HepG2 (cell line): ENCODE results near the gene CCT8. TPM values are rescaled to one million over a fixed set of nuclear protein-coding genes. Genes with fewer than 3 reads are reported as not detected.

ENCODE experiments used
- ATAC-seq: fragments of 200-7000 bp; cut with Tn5 transposase; 3 replicates; pipeline ENCODE4 v1.9.1; 2020; ENCODE audit warnings: mild to moderate bottlenecking, moderate library complexity
- BruUV-seq: library from RNA; stranded (reverse); fragments of 400-500 nt; replicated peaks from 2 replicates; lab custom pipeline; 2021; lab: Mats Ljungman, UMichigan
- CTCF ChIA-PET: fragments of 300-600 bp; formaldehyde crosslinking; extraction: SDS; loops from one replicate; lab custom pipeline; 2021; ENCODE audit warnings: low total read pairs, inconsistent platforms, low intra/inter-chr PET ratio; lab: Yijun Ruan, JAX
- POLR2A ChIA-PET: fragments of 350-600 bp; sonication (Branson Sonifier 250); formaldehyde crosslinking; loops from one replicate; lab custom pipeline; 2020; ENCODE audit warnings: antibody characterized with exemption, inconsistent platforms; lab: Yijun Ruan, JAX
- DNase-seq: peaks from one replicate; pipeline ENCODE4 v3.0.0-alpha.2; 2015; ENCODE audit warnings: low spot score
- FAIRE-seq: peaks from 3 replicates; lab custom pipeline; 2011; peaks lifted over from hg19 to GRCh38; lab: Jason Lieb, UNC
- H2AFZ ChIP-seq: one replicate; pipeline ENCODE4 v1.6.1; 2011; ENCODE audit warnings: low read length, inconsistent platforms
- H3K27ac ChIP-seq: fragments of 300-600 bp; 3 replicates; pipeline ENCODE4 v1.8.0; 2011; ENCODE audit warnings: mixed run types, mild to moderate bottlenecking, mixed read lengths, low read length, inconsistent platforms; ENCODE audit not compliant: insufficient read depth; ENCODE audit errors: extremely low read length
- H3K27me3 ChIP-seq, 2 experiments: fragments of 200-600 bp in 1 of 2; 2 replicates in 1 of 2; 3 replicates in 1 of 2; pipeline versions ENCODE4 v1.6.0 to v1.8.0; 2011; ENCODE audit warnings: low read length in 2 of 2, mild to moderate bottlenecking in 2 of 2, moderate library complexity in 2 of 2, inconsistent platforms in 1 of 2; ENCODE audit not compliant: insufficient read depth in 2 of 2, control insufficient read depth in 1 of 2
- H3K36me3 ChIP-seq, 2 experiments: fragments of 200-600 bp in 1 of 2; replicated peaks in 1 of 2; 2 replicates in 1 of 2; 3 replicates in 1 of 2; pipeline versions ENCODE4 v1.5.1 to v1.8.0; 2011; ENCODE audit warnings: low read length in 2 of 2, inconsistent platforms in 1 of 2; ENCODE audit not compliant: insufficient read depth in 2 of 2, control insufficient read depth in 1 of 2
- H3K4me1 ChIP-seq: 2 replicates; pipeline ENCODE4 v1.5.1; 2012; ENCODE audit warnings: low read length, inconsistent platforms; ENCODE audit not compliant: insufficient read depth
- H3K4me2 ChIP-seq: 2 replicates; pipeline ENCODE4 v1.6.0; 2011; ENCODE audit warnings: low read depth, low read length, inconsistent platforms
- H3K4me3 ChIP-seq, 3 experiments: fragments of 200-600 bp in 1 of 3; sonication (generic), shearing (Covaris generic) in 1 of 3; replicated peaks in 1 of 3; 2 replicates each; pipeline ENCODE4 v1.5.1; 2011 to 2016; ENCODE audit warnings: low read length in 3 of 3, inconsistent platforms in 2 of 3, low read depth in 2 of 3, mild to moderate bottlenecking in 2 of 3, control low read depth in 1 of 3, mixed read lengths in 1 of 3; ENCODE audit not compliant: insufficient read depth in 1 of 3
- H3K79me2 ChIP-seq: one replicate; pipeline ENCODE4 v1.6.1; 2011; ENCODE audit warnings: low read length, inconsistent platforms; ENCODE audit not compliant: insufficient read depth
- H3K9ac ChIP-seq: 2 replicates; pipeline ENCODE4 v1.6.0; 2011; ENCODE audit warnings: mild to moderate bottlenecking, low read depth, low read length, inconsistent platforms; ENCODE audit not compliant: insufficient read depth
- H3K9me3 ChIP-seq: 2 replicates; pipeline ENCODE4 v1.5.1; 2012; ENCODE audit warnings: mild to moderate bottlenecking, low read length
- H4K20me1 ChIP-seq: 2 replicates; pipeline ENCODE4 v1.6.0; 2011; ENCODE audit warnings: inconsistent platforms, mild to moderate bottlenecking, low read length, moderate library complexity; ENCODE audit not compliant: insufficient read depth
- CAMTA2 ChIP-seq: sonication (generic); formaldehyde crosslinking; IDR thresholded peaks from 2 replicates; pipeline ENCODE4 v1.4.0; 2020; ENCODE audit warnings: mild to moderate bottlenecking, missing genetic modification reagents, borderline replicate concordance
- ELF3 ChIP-seq: IDR thresholded peaks from 2 replicates; pipeline ENCODE4 v1.6.1; 2016; ENCODE audit warnings: missing genetic modification reagents, missing compliant biosample characterization
- HNRNPK ChIP-seq: fragments of 200-400 bp; formaldehyde crosslinking; IDR thresholded peaks from 2 replicates; pipeline ENCODE4 v1.6.1; 2018; ENCODE audit warnings: low read length, low read depth, moderate library complexity, mild to moderate bottlenecking; ENCODE audit not compliant: poor library complexity, severe bottlenecking
- MIXL1 ChIP-seq: IDR thresholded peaks from 2 replicates; pipeline ENCODE4 v1.6.1; 2016
- NFRKB ChIP-seq: fragments of 450-650 bp; IDR thresholded peaks from 2 replicates; pipeline ENCODE4 v1.6.1; 2017
- PHF8 ChIP-seq: sonication (generic); formaldehyde crosslinking; IDR thresholded peaks from 2 replicates; pipeline ENCODE4 v1.5.0; 2020; ENCODE audit warnings: missing genetic modification reagents
- RCOR2 ChIP-seq: IDR thresholded peaks from 2 replicates; pipeline ENCODE4 v1.6.1; 2016; ENCODE audit warnings: missing biosample characterization, missing genetic modification reagents
- THYN1 ChIP-seq: sonication (generic); formaldehyde crosslinking; IDR thresholded peaks from 2 replicates; pipeline ENCODE4 v1.8.1; 2023; ENCODE audit warnings: low read depth, mild to moderate bottlenecking, moderate library complexity, missing genetic modification reagents, borderline replicate concordance
- ZNF12 ChIP-seq: sonication (generic); formaldehyde crosslinking; IDR thresholded peaks from 2 replicates; pipeline ENCODE4 v1.5.0; 2020; ENCODE audit warnings: missing genetic modification reagents
- ZNF44 ChIP-seq: sonication (generic); formaldehyde crosslinking; IDR thresholded peaks from 2 replicates; pipeline ENCODE4 v1.5.1; 2020; ENCODE audit warnings: mild to moderate bottlenecking, missing genetic modification reagents
- ZNF766 ChIP-seq: sonication (generic); formaldehyde crosslinking; IDR thresholded peaks from 2 replicates; pipeline ENCODE4 v1.5.0; 2020; ENCODE audit warnings: missing genetic modification reagents, borderline replicate concordance
- whole genome bisulfite sequencing: methylation state at CpG from one replicate; pipeline ENCODE4 v1.1.6; 2017; ENCODE audit warnings: low lambda C conversion rate; 5-methylcytosine and 5-hydroxymethylcytosine counted together
- in situ Hi-C: cut with HindIII; loops from 2 replicates; pipeline ENCODE4 v1.10.0; 2017; ENCODE audit warnings: low pct_unique_long_range_greater_than_20kb; ENCODE audit not compliant: extremely low pct_ligation_motif_present
- intact Hi-C: fragments of 100-400 bp; cut with micrococcal nuclease; formaldehyde crosslinking; loops from one replicate; pipeline ENCODE4 v1.10.0; 2022; ENCODE audit not compliant: unreplicated experiment
- polyA plus RNA-seq, 8 experiments: library from polyadenylated mRNA; depleted of rRNA in 3 of 8; stranded (reverse) in 7 of 8; unstranded in 1 of 8; fragments of >200 nt; fragmentation: Illumina TruSeq in 4 of 8; extraction: Trizol in 4 of 8; gene quantifications; 2 replicates each; pipeline versions ENCODE4 v1.2.1 to v1.2.3, GENCODE V29; 2011 to 2016; ENCODE audit warnings: low read depth in 4 of 8, missing spikeins in 1 of 8, mixed read lengths in 1 of 8; ENCODE audit not compliant: insufficient read depth in 1 of 8
- total RNA-seq, 5 experiments: library from RNA; depleted of rRNA; stranded (reverse); fragments of >200 nt; fragmentation: Illumina TruSeq; extraction: Trizol; gene quantifications; 2 replicates each; pipeline ENCODE4 v1.2.3, GENCODE V29; 2016; ENCODE audit warnings: low read depth in 1 of 5
- TF ChIP-seq, protein P1 (sequence below): IDR thresholded peaks from 2 replicates; pipeline ENCODE4 v1.6.1; 2016
- TF ChIP-seq, protein P2 (sequence below): sonication (generic); formaldehyde crosslinking; IDR thresholded peaks from 2 replicates; pipeline ENCODE4 v1.4.0; 2020; ENCODE audit warnings: mild to moderate bottlenecking, missing genetic modification reagents
- TF ChIP-seq, protein P3 (sequence below): sonication (generic); formaldehyde crosslinking; IDR thresholded peaks from 2 replicates; pipeline ENCODE4 v1.5.1; 2020; ENCODE audit warnings: missing genetic modification reagents, mild to moderate bottlenecking, borderline replicate concordance
- TF ChIP-seq, protein P4 (sequence below): sonication (generic); formaldehyde crosslinking; IDR thresholded peaks from 2 replicates; pipeline ENCODE4 v1.4.0; 2020; ENCODE audit warnings: mild to moderate bottlenecking, missing genetic modification reagents, borderline replicate concordance
- TF ChIP-seq, protein P5 (sequence below): sonication (generic); formaldehyde crosslinking; IDR thresholded peaks from 2 replicates; pipeline ENCODE4 v1.5.0; 2020; ENCODE audit warnings: mild to moderate bottlenecking, missing genetic modification reagents, borderline replicate concordance

The CCT8 gene
- total and polyA plus RNA-seq, 2 of the 13 experiments (the other 11 are each of a cell fraction or from before 2014, with no cell fraction given): 127 to 325 TPM

DNA sequence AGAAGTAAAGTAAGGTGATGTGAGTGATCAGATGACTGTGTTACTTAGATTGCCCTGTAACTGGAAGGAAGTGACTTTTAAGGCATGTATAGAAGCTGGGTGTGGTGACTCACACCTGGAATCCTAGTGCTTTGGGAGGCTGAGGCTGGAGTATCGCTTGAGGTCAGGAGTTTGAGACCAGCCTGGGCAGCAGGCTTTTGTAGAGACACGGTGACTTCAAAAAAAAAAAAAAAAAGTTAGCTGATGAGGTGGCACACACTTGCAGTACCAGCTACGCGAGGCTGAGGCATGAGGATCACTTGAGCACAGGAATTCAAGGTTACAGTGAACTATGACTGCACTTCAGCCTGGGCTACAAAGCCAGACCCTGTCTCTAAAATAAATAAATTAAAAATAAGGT, 51.3 kb downstream of the CCT8 start:
- Histone ChIP-seq H3K4me1 (peaks cover 55% of the 10 kb centered on the region), H3K79me2 (peaks cover 45% of the 10 kb centered on the region), H3K27ac (peak overlapping the region; percentile 52), H3K27me3 (no peaks in the 10 kb centered on the region; a peak in 1 of 5 replicates), H3K9me3 (no peaks in the 10 kb centered on the region), H2AFZ (no peak overlapping the region), H4K20me1 (no peaks in the 10 kb centered on the region), H3K4me2 (no peak overlapping the region), H3K36me3 (no peaks in the 10 kb centered on the region), H3K9ac (no peak overlapping the region), H3K4me3 (no peak overlapping the region)
- POLR2A ChIA-PET: interaction anchor here (4.5 to 5.2 kb wide), 3 partner anchors 19 to 52 kb away, joined by 26 to 94 read pairs (median 50); partner anchors contain the start of genes CCT8 and LTN1
- no peak for ATAC-seq
- DNase-seq: peak; percentile 16
- in situ Hi-C loops (no loop called here), intact Hi-C loops (no loop called here)
- BruUV-seq: no TSS peak
- WGBS: 69% methylated on average over 4 of the region's 4 CpGs
- no peak for FAIRE-seq
- CTCF ChIA-PET: no interaction called here
- TF ChIP-seq, protein P1, sequence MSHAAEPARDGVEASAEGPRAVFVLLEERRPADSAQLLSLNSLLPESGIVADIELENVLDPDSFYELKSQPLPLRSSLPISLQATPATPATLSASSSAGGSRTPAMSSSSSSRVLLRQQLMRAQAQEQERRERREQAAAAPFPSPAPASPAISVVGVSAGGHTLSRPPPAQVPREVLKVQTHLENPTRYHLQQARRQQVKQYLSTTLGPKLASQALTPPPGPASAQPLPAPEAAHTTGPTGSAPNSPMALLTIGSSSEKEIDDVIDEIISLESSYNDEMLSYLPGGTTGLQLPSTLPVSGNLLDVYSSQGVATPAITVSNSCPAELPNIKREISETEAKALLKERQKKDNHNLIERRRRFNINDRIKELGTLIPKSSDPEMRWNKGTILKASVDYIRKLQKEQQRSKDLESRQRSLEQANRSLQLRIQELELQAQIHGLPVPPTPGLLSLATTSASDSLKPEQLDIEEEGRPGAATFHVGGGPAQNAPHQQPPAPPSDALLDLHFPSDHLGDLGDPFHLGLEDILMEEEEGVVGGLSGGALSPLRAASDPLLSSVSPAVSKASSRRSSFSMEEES (CRISPR knock-in tag): no peak
- TF ChIP-seq, protein P2, sequence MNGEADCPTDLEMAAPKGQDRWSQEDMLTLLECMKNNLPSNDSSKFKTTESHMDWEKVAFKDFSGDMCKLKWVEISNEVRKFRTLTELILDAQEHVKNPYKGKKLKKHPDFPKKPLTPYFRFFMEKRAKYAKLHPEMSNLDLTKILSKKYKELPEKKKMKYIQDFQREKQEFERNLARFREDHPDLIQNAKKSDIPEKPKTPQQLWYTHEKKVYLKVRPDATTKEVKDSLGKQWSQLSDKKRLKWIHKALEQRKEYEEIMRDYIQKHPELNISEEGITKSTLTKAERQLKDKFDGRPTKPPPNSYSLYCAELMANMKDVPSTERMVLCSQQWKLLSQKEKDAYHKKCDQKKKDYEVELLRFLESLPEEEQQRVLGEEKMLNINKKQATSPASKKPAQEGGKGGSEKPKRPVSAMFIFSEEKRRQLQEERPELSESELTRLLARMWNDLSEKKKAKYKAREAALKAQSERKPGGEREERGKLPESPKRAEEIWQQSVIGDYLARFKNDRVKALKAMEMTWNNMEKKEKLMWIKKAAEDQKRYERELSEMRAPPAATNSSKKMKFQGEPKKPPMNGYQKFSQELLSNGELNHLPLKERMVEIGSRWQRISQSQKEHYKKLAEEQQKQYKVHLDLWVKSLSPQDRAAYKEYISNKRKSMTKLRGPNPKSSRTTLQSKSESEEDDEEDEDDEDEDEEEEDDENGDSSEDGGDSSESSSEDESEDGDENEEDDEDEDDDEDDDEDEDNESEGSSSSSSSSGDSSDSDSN (CRISPR knock-in tag): no peak
- TF ChIP-seq MIXL1 (CRISPR knock-in tag) (no peak), ZNF12 (CRISPR knock-in tag) (no peak), RCOR2 (CRISPR knock-in tag) (no peak), ZNF766 (no peak), CAMTA2 (CRISPR knock-in tag) (no peak), THYN1 (no peak), ELF3 (CRISPR knock-in tag) (no peak), PHF8 (CRISPR knock-in tag) (no peak), NFRKB (no peak), HNRNPK (no peak), ZNF44 (CRISPR knock-in tag) (no peak)
- TF ChIP-seq, protein P3, sequence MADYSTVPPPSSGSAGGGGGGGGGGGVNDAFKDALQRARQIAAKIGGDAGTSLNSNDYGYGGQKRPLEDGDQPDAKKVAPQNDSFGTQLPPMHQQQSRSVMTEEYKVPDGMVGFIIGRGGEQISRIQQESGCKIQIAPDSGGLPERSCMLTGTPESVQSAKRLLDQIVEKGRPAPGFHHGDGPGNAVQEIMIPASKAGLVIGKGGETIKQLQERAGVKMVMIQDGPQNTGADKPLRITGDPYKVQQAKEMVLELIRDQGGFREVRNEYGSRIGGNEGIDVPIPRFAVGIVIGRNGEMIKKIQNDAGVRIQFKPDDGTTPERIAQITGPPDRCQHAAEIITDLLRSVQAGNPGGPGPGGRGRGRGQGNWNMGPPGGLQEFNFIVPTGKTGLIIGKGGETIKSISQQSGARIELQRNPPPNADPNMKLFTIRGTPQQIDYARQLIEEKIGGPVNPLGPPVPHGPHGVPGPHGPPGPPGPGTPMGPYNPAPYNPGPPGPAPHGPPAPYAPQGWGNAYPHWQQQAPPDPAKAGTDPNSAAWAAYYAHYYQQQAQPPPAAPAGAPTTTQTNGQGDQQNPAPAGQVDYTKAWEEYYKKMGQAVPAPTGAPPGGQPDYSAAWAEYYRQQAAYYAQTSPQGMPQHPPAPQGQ (CRISPR knock-in tag): no peak
- TF ChIP-seq, protein P4, sequence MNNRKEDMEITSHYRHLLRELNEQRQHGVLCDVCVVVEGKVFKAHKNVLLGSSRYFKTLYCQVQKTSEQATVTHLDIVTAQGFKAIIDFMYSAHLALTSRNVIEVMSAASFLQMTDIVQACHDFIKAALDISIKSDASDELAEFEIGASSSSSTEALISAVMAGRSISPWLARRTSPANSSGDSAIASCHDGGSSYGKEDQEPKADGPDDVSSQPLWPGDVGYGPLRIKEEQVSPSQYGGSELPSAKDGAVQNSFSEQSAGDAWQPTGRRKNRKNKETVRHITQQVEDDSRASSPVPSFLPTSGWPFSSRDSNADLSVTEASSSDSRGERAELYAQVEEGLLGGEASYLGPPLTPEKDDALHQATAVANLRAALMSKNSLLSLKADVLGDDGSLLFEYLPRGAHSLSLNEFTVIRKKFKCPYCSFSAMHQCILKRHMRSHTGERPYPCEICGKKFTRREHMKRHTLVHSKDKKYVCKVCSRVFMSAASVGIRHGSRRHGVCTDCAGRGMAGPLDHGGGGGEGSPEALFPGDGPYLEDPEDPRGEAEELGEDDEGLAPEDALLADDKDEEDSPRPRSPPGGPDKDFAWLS (CRISPR knock-in tag): no peak
- TF ChIP-seq, protein P5, sequence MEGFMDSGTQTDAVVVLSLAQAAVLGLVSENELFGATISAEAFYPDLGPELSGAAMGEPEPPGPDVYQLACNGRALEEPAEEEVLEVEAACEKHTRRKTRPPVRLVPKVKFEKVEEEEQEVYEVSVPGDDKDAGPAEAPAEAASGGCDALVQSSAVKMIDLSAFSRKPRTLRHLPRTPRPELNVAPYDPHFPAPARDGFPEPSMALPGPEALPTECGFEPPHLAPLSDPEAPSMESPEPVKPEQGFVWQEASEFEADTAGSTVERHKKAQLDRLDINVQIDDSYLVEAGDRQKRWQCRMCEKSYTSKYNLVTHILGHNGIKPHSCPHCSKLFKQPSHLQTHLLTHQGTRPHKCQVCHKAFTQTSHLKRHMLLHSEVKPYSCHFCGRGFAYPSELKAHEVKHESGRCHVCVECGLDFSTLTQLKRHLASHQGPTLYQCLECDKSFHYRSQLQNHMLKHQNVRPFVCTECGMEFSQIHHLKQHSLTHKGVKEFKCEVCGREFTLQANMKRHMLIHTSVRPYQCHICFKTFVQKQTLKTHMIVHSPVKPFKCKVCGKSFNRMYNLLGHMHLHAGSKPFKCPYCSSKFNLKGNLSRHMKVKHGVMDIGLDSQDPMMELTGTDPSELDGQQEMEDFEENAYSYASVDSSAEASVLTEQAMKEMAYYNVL (CRISPR knock-in tag): no peak
